H9 (cell line): ENCODE data around the gene HCRTR1. TPM values are rescaled to one million over a fixed set of nuclear protein-coding genes. Genes with fewer than 3 reads are reported as not detected.

Experiments
- DNase-seq: peaks from one replicate; pipeline ENCODE4 v3.0.0-alpha.2; 2017
- H2AFZ ChIP-seq: one replicate; pipeline ENCODE4 v1.6.1; 2013; ENCODE audit warnings: mild to moderate bottlenecking, low read length, control low read depth, moderate library complexity
- H2AK5ac ChIP-seq: 2 replicates; pipeline ENCODE4 v1.6.1; 2013; ENCODE audit warnings: low read length, control low read depth, mixed read lengths; ENCODE audit not compliant: insufficient read length
- H2BK120ac ChIP-seq: one replicate; pipeline ENCODE4 v1.6.1; 2013; ENCODE audit warnings: low read depth, mild to moderate bottlenecking, low read length, control low read depth, inconsistent platforms; ENCODE audit not compliant: poor library complexity, severe bottlenecking
- H2BK12ac ChIP-seq: 2 replicates; pipeline ENCODE4 v1.6.1; 2013; ENCODE audit warnings: low read length, control low read depth, mixed read lengths, low read depth; ENCODE audit not compliant: insufficient read length
- H2BK15ac ChIP-seq: 2 replicates; pipeline ENCODE4 v1.6.1; 2013; ENCODE audit warnings: low read depth, low read length, control low read depth
- H2BK20ac ChIP-seq: one replicate; pipeline ENCODE4 v1.6.1; 2013; ENCODE audit warnings: low read depth, mild to moderate bottlenecking, low read length, control low read depth, inconsistent platforms; ENCODE audit not compliant: poor library complexity, severe bottlenecking
- H2BK5ac ChIP-seq: 2 replicates; pipeline ENCODE4 v1.6.1; 2013; ENCODE audit warnings: low read length, control low read depth, mixed read lengths; ENCODE audit not compliant: insufficient read length
- H3K14ac ChIP-seq: 2 replicates; pipeline ENCODE4 v1.6.1; 2013; ENCODE audit warnings: low read length, control low read depth; ENCODE audit not compliant: insufficient read depth
- H3K18ac ChIP-seq: 2 replicates; pipeline ENCODE4 v1.6.1; 2013; ENCODE audit warnings: low read depth, mild to moderate bottlenecking, mixed read lengths, low read length, control low read depth; ENCODE audit not compliant: insufficient read length
- H3K23ac ChIP-seq: 2 replicates; pipeline ENCODE4 v1.6.1; 2013; ENCODE audit warnings: low read length, control low read depth, mixed read lengths, low read depth; ENCODE audit not compliant: insufficient read length
- H3K23me2 ChIP-seq: 2 replicates; pipeline ENCODE4 v1.6.1; 2013; ENCODE audit warnings: low read depth, mild to moderate bottlenecking, mixed read lengths, low read length, control low read depth; ENCODE audit not compliant: insufficient read length, poor library complexity, severe bottlenecking
- H3K27ac ChIP-seq: 2 replicates; pipeline ENCODE4 v1.5.1; 2013; ENCODE audit warnings: low read length, control low read depth, mixed read lengths, low read depth; ENCODE audit not compliant: insufficient read length
- H3K27me3 ChIP-seq: 2 replicates; pipeline ENCODE4 v1.6.1; 2013; ENCODE audit warnings: low read length, control low read depth, inconsistent platforms; ENCODE audit not compliant: insufficient read depth
- H3K4ac ChIP-seq: 2 replicates; pipeline ENCODE4 v1.6.1; 2013; ENCODE audit warnings: low read depth, mild to moderate bottlenecking, control low read depth, inconsistent platforms, low read length, moderate library complexity
- H3K4me1 ChIP-seq: 2 replicates; pipeline ENCODE4 v1.6.1; 2013; ENCODE audit warnings: low read length, control low read depth, inconsistent platforms; ENCODE audit not compliant: insufficient read depth
- H3K4me2 ChIP-seq: 2 replicates; pipeline ENCODE4 v1.6.1; 2013; ENCODE audit warnings: low read length, control low read depth, mixed read lengths; ENCODE audit not compliant: insufficient read length, insufficient read depth
- H3K56ac ChIP-seq: 2 replicates; pipeline ENCODE4 v1.6.1; 2013; ENCODE audit warnings: low read depth, mild to moderate bottlenecking, mixed read lengths, low read length, control low read depth; ENCODE audit not compliant: insufficient read length
- H3K79me1 ChIP-seq: 2 replicates; pipeline ENCODE4 v1.6.1; 2013; ENCODE audit warnings: low read depth, mild to moderate bottlenecking, moderate library complexity, low read length, control low read depth, inconsistent platforms; ENCODE audit not compliant: insufficient read depth, poor library complexity, severe bottlenecking
- H3K79me2 ChIP-seq: 2 replicates; pipeline ENCODE4 v1.6.1; 2013; ENCODE audit warnings: low read length, control low read depth, inconsistent platforms; ENCODE audit not compliant: insufficient read depth
- H3K9ac ChIP-seq: 2 replicates; pipeline ENCODE4 v1.6.1; 2013; ENCODE audit warnings: low read length, control low read depth, mixed read lengths; ENCODE audit not compliant: insufficient read length; ENCODE audit errors: extremely low read depth
- H3K9me3 ChIP-seq: one replicate; pipeline ENCODE4 v1.6.1; 2013; ENCODE audit warnings: low read depth, low read length, inconsistent platforms; ENCODE audit not compliant: control insufficient read depth
- H3T11ph ChIP-seq: one replicate; pipeline ENCODE4 v1.6.1; 2013; ENCODE audit warnings: mild to moderate bottlenecking, low read length, control low read depth, inconsistent platforms
- H4K20me1 ChIP-seq: one replicate; pipeline ENCODE4 v1.6.1; 2013; ENCODE audit not compliant: control insufficient read depth, insufficient read length, insufficient read depth
- H4K5ac ChIP-seq: 2 replicates; pipeline ENCODE4 v1.6.1; 2013; ENCODE audit warnings: low read depth, mild to moderate bottlenecking, mixed read lengths, low read length, control low read depth; ENCODE audit not compliant: insufficient read length
- H4K8ac ChIP-seq: replicated peaks from 2 replicates; pipeline ENCODE4 v1.6.1; 2013; ENCODE audit warnings: low read length, control low read depth, mixed read lengths, low read depth; ENCODE audit not compliant: insufficient read length
- H4K91ac ChIP-seq: 2 replicates; pipeline ENCODE4 v1.6.1; 2013; ENCODE audit warnings: low read depth, mild to moderate bottlenecking, moderate library complexity, mixed read lengths, low read length, control low read depth; ENCODE audit not compliant: insufficient read length
- H3K27ac Mint-ChIP-seq, 3 experiments: 2 replicates in 2 of 3; 3 replicates in 1 of 3; pipeline ENCODE4 v1.8.0; 2020 to 2021; ENCODE audit warnings: mixed read lengths in 3 of 3, mild to moderate bottlenecking in 1 of 3, moderate library complexity in 1 of 3
- H3K27me3 Mint-ChIP-seq: 2 replicates; pipeline ENCODE4 v1.8.0; 2021; ENCODE audit warnings: low read depth, mild to moderate bottlenecking, moderate library complexity, mixed read lengths
- H3K36me3 Mint-ChIP-seq, 3 experiments: 2 replicates in 2 of 3; 3 replicates in 1 of 3; pipeline ENCODE4 v1.8.0; 2020 to 2021; ENCODE audit warnings: low read depth in 3 of 3, mixed read lengths in 3 of 3; ENCODE audit not compliant: insufficient read depth in 1 of 3
- H3K4me1 Mint-ChIP-seq, 2 experiments: 2 replicates each; pipeline ENCODE4 v1.8.0; 2020; ENCODE audit warnings: mixed read lengths in 2 of 2
- H3K4me3 Mint-ChIP-seq, 2 experiments: 2 replicates in 1 of 2; 3 replicates in 1 of 2; pipeline ENCODE4 v1.8.0; 2020 to 2021; ENCODE audit warnings: mild to moderate bottlenecking in 2 of 2, mixed read lengths in 2 of 2, moderate library complexity in 1 of 2
- H3K9me3 Mint-ChIP-seq, 2 experiments: 2 replicates in 1 of 2; 3 replicates in 1 of 2; pipeline ENCODE4 v1.8.0; 2020; ENCODE audit warnings: mild to moderate bottlenecking in 2 of 2, mixed read lengths in 2 of 2, moderate library complexity in 1 of 2
- CTCF ChIP-seq: fragments of 200-600 bp; sonication (generic); conservative IDR thresholded peaks from 3 replicates; pipeline ENCODE4 v1.8.0; 2021; ENCODE audit warnings: antibody characterized with exemption, mild to moderate bottlenecking
- WGBS: extraction: QIAGEN DNeasy Blood & Tissue Kit; methylation state at CpG from one replicate; pipeline ENCODE4 v1.1.7; 2013; ENCODE audit warnings: missing lambda C conversion rate, low lambda C conversion rate, mixed read lengths; ENCODE audit not compliant: insufficient read length; ENCODE audit errors: extremely low coverage; 5-methylcytosine and 5-hydroxymethylcytosine counted together
- total RNA-seq: library from RNA; stranded (reverse); gene quantifications from 2 replicates; pipeline ENCODE4 v1.2.1, GENCODE V29; 2021

The HCRTR1 gene
- total RNA-seq, 1 experiment from 2014 or later, result not detected

- no peak overlapping the region for H3K4ac ChIP-seq
- no peak overlapping the region for H2BK120ac ChIP-seq
- H3K79me2 ChIP-seq, result no peaks in the 10 kb centered on the region
- no peak overlapping the region for H3K14ac ChIP-seq
- H2AFZ ChIP-seq, result no peak overlapping the region
- H4K20me1 ChIP-seq, result peaks cover 2% of the 10 kb centered on the region
- WGBS, result no CpG with 5 or more reads among the region's 15 CpGs
- no peak overlapping the region for H4K5ac ChIP-seq
- no peak for DNase-seq
- H2BK15ac ChIP-seq, result no peak overlapping the region
- Mint-ChIP-seq H3K9me3 (no peaks in the 10 kb centered on the region), H3K4me1 (peaks cover 9 to 19% of the 10 kb centered on the region in 2 experiments), H3K27ac (peak overlapping the region in 2 of 3 experiments; percentile 77 to 81; a peak in 3 of 7 replicates), H3K4me3 (no peak overlapping the region; a peak in 1 of 5 replicates), H3K27me3 (peaks cover 20% of the 10 kb centered on the region), H3K36me3 (no peaks in the 10 kb centered on the region)
- H4K91ac ChIP-seq, result no peak overlapping the region
- H3K9me3 ChIP-seq, result no peaks in the 10 kb centered on the region
- H3K9ac ChIP-seq, result no peak overlapping the region
- no peak overlapping the region for H2BK5ac ChIP-seq
- no peak overlapping the region for H3K18ac ChIP-seq
- no peak overlapping the region for H3K4me2 ChIP-seq
- no peak overlapping the region for H3K27ac ChIP-seq
- peaks cover 5% of the 10 kb centered on the region for H3K23me2 ChIP-seq
- no peak overlapping the region for H2BK20ac ChIP-seq
- H2AK5ac ChIP-seq, result no peak overlapping the region
- H2BK12ac ChIP-seq, result no peak overlapping the region
- peaks cover 3% of the 10 kb centered on the region; the same call in 1 of the 2 replicates for H3K27me3 ChIP-seq
- H4K8ac ChIP-seq, result no peak overlapping the region
- no peaks in the 10 kb centered on the region for H3K79me1 ChIP-seq
- no peak overlapping the region for H3T11ph ChIP-seq
- TF ChIP-seq CTCF, result no peak
- H3K4me1 ChIP-seq, result no peaks in the 10 kb centered on the region
- H3K56ac ChIP-seq, result no peak overlapping the region
- H3K23ac ChIP-seq, result no peak overlapping the region
These were observed 4.6 kb downstream of the HCRTR1 start for GRCh38 chr1:31621847-31622730.
